OCI-LY1 (cell line): ENCODE data around the gene PSD4.

Experiments
- H2AFZ ChIP-seq: fragments of 200-600 bp; sonication (generic), shearing (Covaris generic); 2 replicates; pipeline ENCODE4 v1.6.0; 2014; ENCODE audit warnings: antibody characterized with exemption, mild to moderate bottlenecking, low read length
- H3F3A ChIP-seq: fragments of 200-600 bp; sonication (generic), shearing (Covaris generic); 2 replicates; pipeline ENCODE4 v1.6.0; 2014; ENCODE audit warnings: mild to moderate bottlenecking, antibody characterized with exemption, low read length, moderate library complexity; ENCODE audit not compliant: insufficient read depth
- H3K27ac ChIP-seq: fragments of 200-600 bp; sonication (generic); 2 replicates; pipeline ENCODE4 v1.5.1; 2014; ENCODE audit warnings: low read length, mixed run types, mild to moderate bottlenecking, low read depth; ENCODE audit not compliant: poor library complexity, severe bottlenecking
- H3K27me3 ChIP-seq: fragments of 200-600 bp; sonication (generic); 2 replicates; pipeline ENCODE4 v1.6.0; 2014; ENCODE audit warnings: antibody characterized with exemption, mild to moderate bottlenecking, low read length, moderate library complexity; ENCODE audit not compliant: insufficient read depth
- H3K36me3 ChIP-seq: fragments of 200-600 bp; sonication (generic); 2 replicates; pipeline ENCODE4 v1.6.1; 2014; ENCODE audit warnings: mild to moderate bottlenecking, antibody characterized with exemption, low read length, moderate library complexity, mixed read lengths; ENCODE audit not compliant: insufficient read depth
- H3K4me1 ChIP-seq: fragments of 200-600 bp; sonication (generic); 2 replicates; pipeline ENCODE4 v1.5.1; 2014; ENCODE audit warnings: mild to moderate bottlenecking, low read length, moderate library complexity; ENCODE audit not compliant: insufficient read depth, severe bottlenecking
- H3K4me2 ChIP-seq: fragments of 200-600 bp; sonication (generic), shearing (Covaris generic); 2 replicates; pipeline ENCODE4 v1.6.1; 2014; ENCODE audit warnings: low read length
- H3K4me3 ChIP-seq: fragments of 200-600 bp; sonication (generic); 2 replicates; pipeline ENCODE4 v1.5.1; 2014; ENCODE audit warnings: low read length, low read depth, mild to moderate bottlenecking, mixed read lengths; ENCODE audit not compliant: poor library complexity, severe bottlenecking
- H3K79me2 ChIP-seq: fragments of 200-600 bp; shearing (Covaris generic); 2 replicates; pipeline ENCODE4 v1.6.1; 2016; ENCODE audit warnings: mixed run types, low read length, mixed read lengths; ENCODE audit not compliant: insufficient read depth
- H3K9ac ChIP-seq: fragments of 200-600 bp; sonication (generic), shearing (Covaris generic); 2 replicates; pipeline ENCODE4 v1.6.1; 2014; ENCODE audit warnings: mild to moderate bottlenecking, low read length, mixed read lengths
- H3K9me2 ChIP-seq: fragments of 200-600 bp; sonication (generic), shearing (Covaris generic); 2 replicates; pipeline ENCODE4 v1.6.1; 2014; ENCODE audit warnings: low read depth, mild to moderate bottlenecking, low read length, mixed read lengths
- H3K9me3 ChIP-seq: fragments of 200-600 bp; shearing (Covaris generic); 2 replicates; pipeline ENCODE4 v1.6.1; 2014; ENCODE audit warnings: low read length, mixed read lengths
- H4K20me1 ChIP-seq: fragments of 200-600 bp; sonication (generic), shearing (Covaris generic); 2 replicates; pipeline ENCODE4 v1.6.0; 2016; ENCODE audit warnings: mild to moderate bottlenecking, low read length; ENCODE audit not compliant: insufficient read depth
- CTCF ChIP-seq: fragments of 200-600 bp; sonication (generic), shearing (Covaris generic); IDR thresholded peaks from 2 replicates; pipeline ENCODE4 v1.5.1; 2017; ENCODE audit warnings: mild to moderate bottlenecking, antibody characterized with exemption, low read length, moderate library complexity, mixed read lengths
- EZH2 ChIP-seq: fragments of 200-600 bp; sonication (generic), shearing (Covaris generic); IDR thresholded peaks from 2 replicates; pipeline ENCODE4 v1.8.0; 2017; ENCODE audit warnings: borderline replicate concordance, mixed run types, mild to moderate bottlenecking, antibody characterized with exemption, low read length, moderate library complexity, mixed read lengths

The PSD4 gene

GRCh38 chr2:113149553-113150257, 24.1 kb upstream of the PSD4 start:
- Histone ChIP-seq H3K4me3 (no peak overlapping the region), H3K27ac (no peak overlapping the region), H3K36me3 (no peaks in the 10 kb centered on the region), H3K4me1 (no peaks in the 10 kb centered on the region), H4K20me1 (no peaks in the 10 kb centered on the region), H3K27me3 (no peaks in the 10 kb centered on the region; the same call in 1 of the 2 replicates), H2AFZ (no peak overlapping the region), H3K9me3 (no peaks in the 10 kb centered on the region), H3K9ac (no peak overlapping the region), H3K79me2 (no peaks in the 10 kb centered on the region), H3F3A (no peaks in the 10 kb centered on the region), H3K9me2 (no peaks in the 10 kb centered on the region), H3K4me2 (no peak overlapping the region)
- no peak for TF ChIP-seq EZH2
- TF ChIP-seq CTCF = no peak

- Histone ChIP-seq H2AFZ (no peak overlapping the region), H3K9me3 (no peaks in the 10 kb centered on the region), H3K4me1 (no peaks in the 10 kb centered on the region), H4K20me1 (no peaks in the 10 kb centered on the region), H3K27me3 (no peaks in the 10 kb centered on the region; the same call in 1 of the 2 replicates), H3K79me2 (no peaks in the 10 kb centered on the region), H3K27ac (no peak overlapping the region), H3K9ac (no peak overlapping the region), H3K4me3 (no peak overlapping the region), H3K4me2 (no peak overlapping the region), H3K9me2 (no peaks in the 10 kb centered on the region), H3K36me3 (no peaks in the 10 kb centered on the region), H3F3A (no peaks in the 10 kb centered on the region)
- TF ChIP-seq EZH2 (no peak), CTCF (no peak)
These were observed 23.5 kb upstream of the PSD4 start for GRCh38 chr2:113150258-113150601.

GRCh38 chr2:113155331-113155730, 18.4 kb upstream of the PSD4 start:
- TF ChIP-seq EZH2 (no peak), CTCF (no peak)
- Histone ChIP-seq H3K9ac (no peak overlapping the region), H3F3A (no peaks in the 10 kb centered on the region)

More at GRCh38 chr2:113155331-113155730, 18.4 kb upstream of the PSD4 start:
- H3K4me1 ChIP-seq = no peaks in the 10 kb centered on the region
- no peaks in the 10 kb centered on the region for H3K9me3 ChIP-seq
- no peaks in the 10 kb centered on the region for H4K20me1 ChIP-seq
- no peak overlapping the region for H3K4me3 ChIP-seq
- H3K27me3 ChIP-seq = peaks cover 6% of the 10 kb centered on the region; the same call in 1 of the 2 replicates
- H3K27ac ChIP-seq = no peak overlapping the region
- H2AFZ ChIP-seq = no peak overlapping the region
- H3K9me2 ChIP-seq = no peaks in the 10 kb centered on the region
- H3K36me3 ChIP-seq = no peaks in the 10 kb centered on the region
- H3K4me2 ChIP-seq = no peak overlapping the region
- no peaks in the 10 kb centered on the region for H3K79me2 ChIP-seq
